ENCODE measurements around the gene IL17REL. TPM values are rescaled to one million over a fixed set of nuclear protein-coding genes. Genes with fewer than 3 reads are reported as not detected.

The IL17REL gene
- total RNA-seq, 1 donor from 2014 or later = not detected

GRCh38 chr22:50048836-50049235, 36.3 kb upstream of the IL17REL start:
- H3K9ac ChIP-seq (ENCODE audit: low read length) = no peak overlapping the region
- FAIRE-seq (no peak), DNase-seq (ENCODE audit: low read depth) (no peak)
- Mint-ChIP-seq H3K36me3 (ENCODE audit: low read depth, unreplicated experiment) (no peaks in the 10 kb centered on the region), H3K9me3 (ENCODE audit: unreplicated experiment) (peaks cover 10% of the 10 kb centered on the region), H3K27ac (ENCODE audit: unreplicated experiment) (no peak overlapping the region), H3K4me1 (ENCODE audit: low read depth, unreplicated experiment) (no peaks in the 10 kb centered on the region), H3K27me3 (ENCODE audit: low read depth, unreplicated experiment) (peaks cover 17% of the 10 kb centered on the region), H3K4me3 (ENCODE audit: unreplicated experiment) (no peak overlapping the region)
- no peak overlapping the region for H2AFZ ChIP-seq (ENCODE audit: low read depth, low read length)
- H3K4me2 ChIP-seq (ENCODE audit: low read length) = no peak overlapping the region
- H3K9me3 ChIP-seq (ENCODE audit: insufficient read depth, low read depth, low read length) = peaks cover 9% of the 10 kb centered on the region
- peaks cover 3% of the 10 kb centered on the region for H3K27me3 ChIP-seq (ENCODE audit: insufficient read depth, low read length)
- H3K4me3 ChIP-seq (ENCODE audit: insufficient read depth, low read depth, low read length) = no peak overlapping the region
- no peaks in the 10 kb centered on the region for H3K79me2 ChIP-seq (ENCODE audit: insufficient read depth, low read length)
- no peak overlapping the region for H3K27ac ChIP-seq (ENCODE audit: low read depth, low read length)
- no peaks in the 10 kb centered on the region for H3K36me3 ChIP-seq (ENCODE audit: insufficient read depth, low read length)
- no peaks in the 10 kb centered on the region for H4K20me1 ChIP-seq (ENCODE audit: insufficient read depth, low read length)
- TF ChIP-seq CTCF (IDR thresholded peaks at IDR 0.05; ENCODE audit: insufficient read depth, low read depth, low read length) = no peak
- H3K4me1 ChIP-seq (ENCODE audit: insufficient read depth, low read length) = no peaks in the 10 kb centered on the region

- Histone ChIP-seq H3K4me2 (ENCODE audit: low read length) (no peak overlapping the region), H3K9ac (ENCODE audit: low read length) (no peak overlapping the region), H3K79me2 (ENCODE audit: insufficient read depth, low read length) (no peaks in the 10 kb centered on the region), H3K4me3 (ENCODE audit: insufficient read depth, low read depth, low read length) (no peak overlapping the region), H3K9me3 (ENCODE audit: insufficient read depth, low read depth, low read length) (peaks cover 3% of the 10 kb centered on the region), H3K27ac (ENCODE audit: low read depth, low read length) (no peak overlapping the region), H3K4me1 (ENCODE audit: insufficient read depth, low read length) (no peaks in the 10 kb centered on the region), H3K36me3 (ENCODE audit: insufficient read depth, low read length) (no peaks in the 10 kb centered on the region), H3K27me3 (ENCODE audit: insufficient read depth, low read length) (peaks cover 3% of the 10 kb centered on the region), H4K20me1 (ENCODE audit: insufficient read depth, low read length) (no peaks in the 10 kb centered on the region), H2AFZ (ENCODE audit: low read depth, low read length) (no peak overlapping the region)
- H3K27me3 Mint-ChIP-seq (ENCODE audit: low read depth, unreplicated experiment) = peaks cover 13% of the 10 kb centered on the region
- H3K4me3 Mint-ChIP-seq (ENCODE audit: unreplicated experiment) = no peak overlapping the region
- no peak for FAIRE-seq
- H3K9me3 Mint-ChIP-seq (ENCODE audit: unreplicated experiment) = peaks cover 11% of the 10 kb centered on the region
- no peak overlapping the region for H3K27ac Mint-ChIP-seq (ENCODE audit: unreplicated experiment)
- TF ChIP-seq EZH2 (IDR thresholded peaks at IDR 0.05; ENCODE audit: insufficient read depth, low read length) (no peak), CTCF (IDR thresholded peaks at IDR 0.05; ENCODE audit: insufficient read depth, low read depth, low read length) (no peak)
- DNase-seq (ENCODE audit: low read depth) = no peak
- H3K36me3 Mint-ChIP-seq (ENCODE audit: low read depth, unreplicated experiment) = no peaks in the 10 kb centered on the region
- no peaks in the 10 kb centered on the region for H3K4me1 Mint-ChIP-seq (ENCODE audit: low read depth, unreplicated experiment)
Observed at GRCh38 chr22:50048061-50048765, 35.6 kb upstream of the IL17REL start.

- Mint-ChIP-seq H3K27me3 (ENCODE audit: low read depth, unreplicated experiment) (peaks cover 18% of the 10 kb centered on the region), H3K4me3 (ENCODE audit: unreplicated experiment) (no peak overlapping the region), H3K36me3 (ENCODE audit: low read depth, unreplicated experiment) (no peaks in the 10 kb centered on the region), H3K4me1 (ENCODE audit: low read depth, unreplicated experiment) (no peaks in the 10 kb centered on the region), H3K27ac (ENCODE audit: unreplicated experiment) (no peak overlapping the region), H3K9me3 (ENCODE audit: unreplicated experiment) (peaks cover 14% of the 10 kb centered on the region)
- no peak overlapping the region for H3K4me3 ChIP-seq (ENCODE audit: insufficient read depth, low read depth, low read length)
- DNase-seq (ENCODE audit: low read depth) (no peak), FAIRE-seq (no peak)
- H3K4me2 ChIP-seq (ENCODE audit: low read length) = no peak overlapping the region
- no peak overlapping the region for H3K27ac ChIP-seq (ENCODE audit: low read depth, low read length)
- H3K9me3 ChIP-seq (ENCODE audit: insufficient read depth, low read depth, low read length) = no peaks in the 10 kb centered on the region
- H3K9ac ChIP-seq (ENCODE audit: low read length) = no peak overlapping the region
- H4K20me1 ChIP-seq (ENCODE audit: insufficient read depth, low read length) = no peaks in the 10 kb centered on the region
- no peaks in the 10 kb centered on the region for H3K4me1 ChIP-seq (ENCODE audit: insufficient read depth, low read length)
- H3K27me3 ChIP-seq (ENCODE audit: insufficient read depth, low read length) = peaks cover 3% of the 10 kb centered on the region
- TF ChIP-seq EZH2 (IDR thresholded peaks at IDR 0.05; ENCODE audit: insufficient read depth, low read length) = no peak
- no peak for TF ChIP-seq CTCF (IDR thresholded peaks at IDR 0.05; ENCODE audit: insufficient read depth, low read depth, low read length)
- H3K79me2 ChIP-seq (ENCODE audit: insufficient read depth, low read length) = no peaks in the 10 kb centered on the region
- H2AFZ ChIP-seq (ENCODE audit: low read depth, low read length) = no peak overlapping the region
- no peaks in the 10 kb centered on the region for H3K36me3 ChIP-seq (ENCODE audit: insufficient read depth, low read length)
Observed at GRCh38 chr22:50047346-50047745, 34.8 kb upstream of the IL17REL start.
